ENCODE measurements around the gene ANKRD52. TPM values are rescaled to one million over a fixed set of nuclear protein-coding genes. Genes with fewer than 3 reads are reported as not detected.
"Not testable (repeated sequence)": the region's sequence is repeated elsewhere in the genome, so short reads cannot be mapped to it uniquely, and the experiment has no call there.

The ANKRD52 gene
- total RNA-seq, 1 experiment from 2014 or later, result 67.5 TPM

DNA sequence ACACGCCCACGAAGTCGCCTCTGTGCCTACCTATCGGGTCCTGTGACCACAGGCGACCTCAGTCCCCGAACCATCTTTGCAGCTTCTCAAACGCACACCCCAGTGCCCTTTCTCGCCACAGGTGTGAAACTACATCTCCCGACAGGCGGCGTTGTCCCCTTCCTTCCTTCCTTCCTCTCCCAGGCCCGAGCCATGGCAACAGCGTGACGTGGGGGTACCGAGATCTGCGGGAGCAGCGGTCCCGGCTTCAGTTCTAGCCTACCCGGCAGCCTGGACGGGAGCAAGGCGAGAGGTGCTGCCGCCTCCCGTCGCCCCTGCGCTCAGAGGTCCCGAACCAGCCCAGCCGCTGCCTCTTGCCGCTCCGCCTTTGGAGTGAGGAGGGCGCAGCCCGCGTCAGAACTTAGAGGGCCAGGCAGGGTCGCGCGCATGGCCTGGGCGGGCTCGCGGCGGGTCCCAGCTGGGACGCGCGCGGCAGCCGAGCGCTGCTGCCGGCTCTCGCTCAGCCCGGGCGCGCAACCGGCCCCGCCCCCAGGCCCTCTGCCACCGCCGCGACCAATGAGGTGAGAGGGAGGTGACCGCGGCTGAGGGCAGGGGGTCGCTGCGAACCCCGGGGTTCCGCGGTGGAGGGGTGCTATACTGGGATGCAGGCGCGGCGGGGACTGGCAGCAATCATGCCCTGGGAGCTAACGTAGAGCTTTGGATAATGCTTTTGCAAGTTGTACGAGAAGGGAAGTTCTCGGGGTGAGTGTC is 8.7 kb upstream of the ANKRD52 start, which contains the start of gene COQ10A:
Gene COQ10A, plus strand, starts transcription at position 250 of the 750 bp plus-strand sequence. Its CDS starts 177 bp downstream, at position 427.
- in situ Hi-C loops (cut with HindIII; ENCODE audit: low pct_unique_long_range_greater_than_20kb, low sequenced_read_pairs) (no loop called here), intact Hi-C loops (cut with micrococcal nuclease; ENCODE audit: unreplicated experiment) (no loop called here)
- ChIA-PET POLR2A (interaction anchor here (0.5 to 0.6 kb wide), 2 partner anchors 31 to 76 kb away, joined by 3 to 9 read pairs; no protein-coding TSS in a partner anchor), CTCF (interaction anchor here (0.5 to 0.6 kb wide), 2 partner anchors 9 to 23 kb away, joined by 3 read pairs; partner anchors contain the start of gene ANKRD52)
- ATAC-seq (peak; percentile 96), DNase-seq (ENCODE audit: low read depth, low spot score) (peak; percentile 65)
- TF ChIP-seq CTCF (IDR thresholded peaks at IDR 0.05), result peak; percentile 79
- no peak for TF ChIP-seq REST (IDR thresholded peaks at IDR 0.05; ENCODE audit: insufficient read depth in 1 of 2, low read depth in 2 of 2, low read length in 1 of 2)
- peak; percentile 88 for TF ChIP-seq POLR2AphosphoS5 (IDR thresholded peaks at IDR 0.05; ENCODE audit: low read depth, low read length)
- TF ChIP-seq TCF7L2 (IDR thresholded peaks at IDR 0.05; ENCODE audit: low read depth, low read length), result no peak
- TF ChIP-seq SIN3A (IDR thresholded peaks at IDR 0.05; ENCODE audit: borderline replicate concordance, insufficient read depth, low read depth, low read length), result 0 out of 2 replicates have a peak, but pooled peaks have one; percentile 44
- Histone ChIP-seq H3K27me3 (ENCODE audit: control insufficient read depth, insufficient read depth, low read length) (no peaks in the 10 kb centered on the region), H3K36me3 (ENCODE audit: control insufficient read depth, insufficient read depth, low read length) (peaks cover 5% of the 10 kb centered on the region; the same call in 1 of the 2 replicates), H3K9me3 (ENCODE audit: control insufficient read depth, insufficient read depth, low read depth, low read length) (no peaks in the 10 kb centered on the region), H3K4me1 (ENCODE audit: control insufficient read depth, insufficient read depth, low read length) (peaks cover 8% of the 10 kb centered on the region; the same call in 1 of the 2 replicates), H3K27ac (ENCODE audit: low read length) (peak within 1 kb of the TSS; percentile 75), H3K4me3 (ENCODE audit: low read depth in 2 of 2, low read length in 2 of 2) (peak within 1 kb of the TSS; percentile 68 to 69)
- no TSS peak for BruUV-seq (replicated peaks)

- H3K4me1 ChIP-seq (ENCODE audit: control insufficient read depth, insufficient read depth, low read length); in situ Hi-C loops (cut with HindIII; ENCODE audit: low pct_unique_long_range_greater_than_20kb, low sequenced_read_pairs); POLR2A ChIA-PET; H3K9me3 ChIP-seq (ENCODE audit: control insufficient read depth, insufficient read depth, low read depth, low read length); H3K27me3 ChIP-seq (ENCODE audit: control insufficient read depth, insufficient read depth, low read length); BruUV-seq (replicated peaks); H3K36me3 ChIP-seq (ENCODE audit: control insufficient read depth, insufficient read depth, low read length); intact Hi-C loops (cut with micrococcal nuclease; ENCODE audit: unreplicated experiment); DNase-seq (ENCODE audit: low read depth, low spot score): not testable (repeated sequence)
- ATAC-seq, result peak; percentile 1; the same call in 1 of the 2 replicates
- Histone ChIP-seq H3K4me3 (ENCODE audit: low read depth in 2 of 2, low read length in 2 of 2) (peak overlapping the region; percentile 68 to 69), H3K27ac (ENCODE audit: low read length) (peak overlapping the region; percentile 75)
- CTCF ChIA-PET, result interaction anchor here (0.5 to 0.6 kb wide), 3 partner anchors 8 to 23 kb away, joined by 3 to 4 read pairs (median 3); partner anchors contain the start of gene ANKRD52
These were observed 8.0 kb upstream of the ANKRD52 start for GRCh38 chr12:56266068-56266692.
